Stimulated activated CD4-positive, alpha-beta T cell treated with anti-CD3 and anti-CD28 coated beads, TNF-alpha, amount 100 ng/mL, for 1 hour (primary cell): Measurements from ENCODE around the gene ATAD3B.
A peak's percentile ranks its signal among the peaks of the same experiment; 100 is the strongest.
"Not testable (repeated sequence)": the region's sequence is repeated elsewhere in the genome, so short reads cannot be mapped to it uniquely, and the experiment has no call there.

Experiments
- DNase-seq, 3 donors: peaks; one replicate each; pipeline ENCODE4 v3.0.0-alpha.2; 2020; ENCODE audit warnings: low read depth in 3 of 3, low spot score in 1 of 3

ATAD3B gene

DNA sequence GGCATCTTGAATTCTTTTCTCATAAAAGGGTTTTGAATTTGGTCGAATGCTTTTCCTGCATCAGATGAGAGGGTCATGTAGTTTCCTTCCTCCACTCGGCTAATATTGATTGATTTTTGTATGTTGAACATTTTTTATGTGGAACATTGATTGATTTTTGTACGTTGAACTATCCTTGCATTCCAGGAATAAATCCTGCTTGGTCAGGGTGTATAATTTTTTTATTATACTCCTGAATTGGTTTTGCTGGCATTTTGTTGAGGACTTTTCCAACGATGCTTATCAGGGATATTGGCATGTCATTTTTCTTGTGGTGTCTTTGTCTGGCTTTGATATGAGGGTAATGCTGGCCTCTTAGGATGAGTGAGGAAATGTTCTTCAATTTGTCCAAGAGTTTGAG is 60.4 kb downstream of the ATAD3B start:
- DNase-seq, result no peak

DNA sequence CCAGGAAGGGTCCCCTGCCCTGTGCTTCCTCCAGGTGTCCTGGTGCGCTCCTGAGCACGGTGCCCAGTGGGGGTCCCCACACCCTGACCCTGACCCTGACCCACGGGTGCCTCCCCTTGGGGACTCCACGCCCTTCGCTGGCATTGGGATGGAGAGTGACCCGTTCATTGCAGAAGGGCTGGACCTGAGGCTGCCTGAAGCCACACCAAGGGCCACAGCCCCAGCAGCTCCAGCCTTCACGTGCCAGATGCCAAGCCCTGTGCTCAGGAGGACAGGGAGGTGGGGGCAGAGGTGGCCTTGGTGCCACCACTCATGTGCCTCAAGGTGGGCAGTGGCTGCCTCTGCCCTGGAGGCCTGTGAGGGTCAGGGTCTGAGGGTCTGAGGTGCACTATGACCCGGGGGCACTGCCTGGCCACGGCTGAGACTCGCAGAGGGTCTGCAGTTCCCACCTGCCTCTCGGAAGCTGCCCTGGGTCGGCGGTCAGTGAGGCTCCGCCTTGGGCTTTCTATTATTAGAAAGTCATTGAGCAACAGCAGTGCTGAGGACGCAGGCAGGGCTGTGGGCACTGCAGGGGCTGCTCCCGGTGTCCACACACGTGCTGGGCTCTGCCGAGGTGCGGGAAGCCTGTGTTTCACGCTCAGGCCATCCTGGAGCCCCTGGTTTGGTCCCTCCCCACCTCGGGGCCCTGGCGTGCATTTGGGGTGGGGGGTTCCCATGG is 61.8 kb downstream of the ATAD3B start:
- not testable (repeated sequence) for DNase-seq

DNA sequence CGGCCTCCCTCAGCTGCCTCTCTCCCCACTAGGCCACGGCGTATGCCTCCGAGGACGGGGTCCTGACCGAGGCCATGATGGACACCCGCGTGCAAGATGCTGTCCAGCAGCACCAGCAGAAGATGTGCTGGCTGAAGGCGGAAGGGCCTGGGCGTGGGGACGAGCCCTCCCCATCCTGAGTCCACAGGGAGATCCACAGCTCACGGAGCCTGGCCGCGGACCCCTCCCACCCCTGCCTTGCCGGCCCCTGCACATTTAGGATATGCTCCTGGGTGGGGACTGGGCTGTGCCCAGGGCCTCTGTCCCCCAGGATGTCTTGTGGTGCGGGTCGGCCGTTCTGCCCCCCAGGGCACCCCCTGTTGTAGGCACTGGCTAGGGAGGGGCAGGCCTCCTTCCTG is 62.3 kb downstream of the ATAD3B start:
- not testable (repeated sequence) for DNase-seq

DNA sequence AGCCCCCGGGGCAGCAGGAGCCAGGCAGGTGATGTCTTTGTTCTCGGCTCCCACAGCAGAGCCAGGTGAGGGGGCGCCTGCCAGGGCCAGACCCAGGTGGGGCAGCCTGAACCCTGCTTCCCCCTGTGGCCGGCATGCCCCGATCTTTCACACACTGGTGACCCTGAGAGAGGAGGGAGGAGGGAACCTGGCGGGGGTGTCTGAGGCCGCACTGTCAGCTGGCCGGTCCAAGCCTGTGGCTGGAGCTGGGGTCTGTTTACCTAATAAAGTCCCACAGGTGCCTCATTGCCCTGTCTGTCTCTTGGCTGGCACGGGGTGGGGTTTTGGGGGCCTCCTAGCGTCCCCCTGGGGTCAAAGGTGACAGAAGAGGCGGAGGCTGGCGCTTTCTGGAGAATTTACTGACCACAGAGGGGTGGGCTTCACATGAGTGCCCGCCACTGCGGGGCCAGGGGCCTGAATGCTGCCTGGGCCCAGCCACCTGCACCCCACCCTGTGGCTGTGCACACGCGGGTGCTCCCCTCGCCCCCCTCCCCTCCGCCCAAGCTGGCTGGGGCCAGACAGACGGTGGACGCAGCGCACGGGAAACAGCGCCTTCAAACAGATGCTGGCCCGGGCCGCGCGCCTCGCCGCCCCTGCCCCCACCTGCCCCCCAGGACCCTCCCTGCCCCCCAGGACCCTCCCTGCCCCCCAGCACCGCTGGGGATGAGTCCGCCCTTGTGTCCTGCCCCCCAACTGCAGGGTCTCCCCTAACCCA is 63.0 kb downstream of the ATAD3B start:
- DNase-seq, result no peak

DNA sequence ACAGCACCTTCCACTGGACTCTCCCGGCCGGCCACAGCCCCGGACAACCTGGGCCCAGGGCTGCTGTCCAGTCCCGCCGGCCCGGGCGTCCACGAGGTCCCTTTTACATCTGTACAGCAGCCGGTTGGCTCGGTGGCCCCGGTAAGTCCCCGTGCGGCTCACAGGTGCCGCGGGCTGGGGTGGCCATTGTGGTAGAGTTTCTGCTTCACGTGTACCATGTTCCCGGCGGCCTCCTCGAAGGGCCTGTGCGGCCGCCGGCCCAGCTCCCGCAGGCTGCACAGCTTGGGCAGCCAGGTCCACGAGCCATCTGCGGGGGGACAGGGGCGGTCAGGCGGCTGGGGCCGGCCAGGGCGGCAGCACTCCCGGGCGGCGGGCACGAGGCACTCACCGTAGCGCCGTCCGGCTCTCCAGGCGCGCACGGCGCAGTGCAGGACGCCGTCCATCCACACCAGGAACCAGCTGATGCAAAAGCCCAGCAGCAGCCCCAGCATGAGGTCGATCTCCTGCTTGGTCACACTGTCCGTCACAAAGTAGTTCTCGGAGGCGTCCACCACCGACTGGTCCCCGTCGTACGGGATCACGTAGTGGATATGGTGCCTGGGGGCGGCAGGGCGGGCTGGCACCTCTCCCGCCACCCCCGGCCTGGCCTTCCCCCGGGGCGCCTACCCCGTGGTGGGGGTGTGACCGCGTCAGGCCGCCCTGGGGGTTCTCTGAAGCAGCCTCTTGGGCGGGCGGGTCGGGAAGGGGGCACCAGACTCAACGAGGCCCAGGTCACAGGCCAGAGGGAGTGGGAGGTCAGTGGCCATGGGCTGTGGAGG is 63.8 kb downstream of the ATAD3B start:
- no peak for DNase-seq

DNA sequence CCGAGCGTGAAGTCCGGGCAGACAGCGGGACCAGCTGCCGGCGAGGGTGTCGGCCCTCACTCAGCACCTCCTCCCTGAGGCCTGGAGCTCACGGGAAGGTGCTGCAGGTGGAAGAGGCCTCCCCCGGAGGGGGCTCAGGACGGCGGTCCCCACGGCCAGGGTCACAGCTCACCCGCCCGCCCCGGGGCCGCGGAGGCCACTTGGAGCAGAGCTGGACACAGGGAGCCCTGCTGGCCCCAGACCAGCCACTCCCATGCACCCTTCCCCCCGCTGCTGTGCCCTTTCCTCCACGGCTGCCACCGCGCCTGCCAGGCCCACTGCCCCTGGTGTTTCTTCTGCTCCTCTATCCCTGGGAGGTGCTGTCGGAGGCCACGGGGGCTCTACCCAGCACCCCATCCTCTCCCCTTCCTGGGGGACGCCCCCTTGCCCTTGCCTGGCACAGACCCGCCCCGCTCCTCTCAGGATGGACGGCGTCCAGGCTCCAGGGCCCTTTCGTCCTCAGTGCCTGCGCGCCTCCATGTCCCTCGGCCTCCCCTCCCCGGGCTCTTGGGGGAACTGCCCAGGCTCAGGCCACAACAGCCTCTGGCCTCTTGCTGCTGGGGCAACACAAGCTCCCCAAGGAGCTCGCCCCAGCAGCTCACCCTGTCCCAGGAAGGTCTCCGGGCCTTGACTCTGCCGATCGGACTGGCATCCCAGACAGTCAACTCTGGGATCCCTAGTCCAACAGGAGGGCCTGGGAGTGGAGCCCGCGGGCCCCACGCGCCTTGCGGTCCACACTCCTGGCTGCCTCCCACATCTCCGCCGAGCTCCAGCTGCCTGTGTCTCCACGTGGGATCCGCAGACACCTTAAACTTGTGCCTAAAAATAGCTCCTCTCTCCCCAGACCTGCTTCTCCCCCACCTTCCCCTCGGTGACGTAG is 64.7 kb downstream of the ATAD3B start:
- no peak for DNase-seq

DNA sequence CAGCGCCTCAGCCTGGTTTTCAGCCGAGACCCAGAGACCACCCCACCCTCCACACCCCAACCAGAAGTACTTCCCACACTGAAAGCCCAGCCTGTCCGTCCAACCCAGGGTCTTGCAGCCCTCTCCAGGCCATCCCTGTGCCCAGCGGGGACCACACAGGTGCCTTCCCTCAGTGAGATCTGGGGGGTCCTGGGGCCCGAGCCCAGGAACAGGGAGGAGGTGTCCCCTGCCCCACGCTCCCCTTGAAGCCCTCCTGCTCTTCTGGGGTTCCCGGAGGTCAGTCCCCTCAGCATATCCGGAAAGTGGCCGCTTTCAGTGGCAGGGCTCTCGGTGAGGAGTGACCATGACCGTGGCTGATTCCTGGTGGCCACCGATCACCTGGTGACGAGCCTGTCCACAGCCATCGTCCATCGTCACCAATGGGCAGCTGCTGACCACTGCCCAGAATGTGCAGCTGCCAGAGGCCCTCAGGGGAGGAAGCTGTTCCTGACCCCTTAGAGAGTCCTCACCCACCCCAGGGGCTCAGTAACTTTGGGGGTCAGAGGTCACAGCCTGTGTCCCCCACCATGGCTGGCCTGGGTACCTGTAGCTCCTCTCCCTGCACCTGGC is 65.5 kb downstream of the ATAD3B start:
- no peak for DNase-seq

DNA sequence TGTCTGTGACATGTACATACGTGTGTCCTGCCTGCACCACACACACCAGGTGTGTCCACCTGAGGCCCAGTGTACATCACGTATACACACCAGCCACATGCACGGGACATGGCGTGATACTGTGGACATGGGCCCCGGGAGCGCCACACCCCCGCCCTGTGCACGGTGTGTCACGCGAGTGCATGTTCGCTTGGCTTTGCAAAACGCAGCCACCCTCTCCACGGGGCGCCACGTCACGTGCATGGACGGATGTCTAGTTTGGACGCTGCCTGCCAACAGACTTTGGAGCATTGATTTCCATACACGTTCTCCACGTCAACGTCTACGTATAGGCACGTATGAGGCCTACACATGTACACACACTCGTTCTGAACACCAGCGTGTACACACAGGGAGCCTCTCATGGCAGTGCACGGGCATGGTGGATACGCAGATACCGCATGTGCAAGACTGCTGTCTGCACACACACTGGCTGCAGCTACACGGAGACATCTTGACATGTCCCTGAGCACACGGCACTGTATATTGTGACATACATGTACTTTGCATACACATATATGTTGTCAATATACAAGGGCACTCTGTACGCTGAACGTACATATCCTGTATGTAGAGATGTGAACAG is 66.2 kb downstream of the ATAD3B start:
- DNase-seq, result no peak

DNA sequence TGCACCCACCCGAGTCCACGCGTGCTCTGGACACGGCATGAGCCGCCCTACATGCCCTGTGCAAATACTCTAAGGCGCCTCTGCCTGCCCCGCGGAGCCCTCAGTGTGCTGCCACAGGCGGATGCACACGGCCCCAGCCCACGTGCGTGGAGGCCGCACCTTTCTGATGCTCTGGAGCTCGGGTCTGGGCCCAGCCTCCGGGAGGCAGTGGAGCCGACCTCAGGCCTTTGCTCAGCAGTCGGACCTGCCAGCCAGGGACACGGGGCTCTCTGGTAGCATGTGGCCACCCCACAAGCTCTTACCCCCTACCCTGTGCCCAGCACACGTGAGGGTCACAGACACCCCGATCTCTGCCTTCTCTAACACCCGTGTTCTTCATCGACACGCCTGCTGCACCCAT is 66.8 kb downstream of the ATAD3B start:
- DNase-seq, result no peak

DNA sequence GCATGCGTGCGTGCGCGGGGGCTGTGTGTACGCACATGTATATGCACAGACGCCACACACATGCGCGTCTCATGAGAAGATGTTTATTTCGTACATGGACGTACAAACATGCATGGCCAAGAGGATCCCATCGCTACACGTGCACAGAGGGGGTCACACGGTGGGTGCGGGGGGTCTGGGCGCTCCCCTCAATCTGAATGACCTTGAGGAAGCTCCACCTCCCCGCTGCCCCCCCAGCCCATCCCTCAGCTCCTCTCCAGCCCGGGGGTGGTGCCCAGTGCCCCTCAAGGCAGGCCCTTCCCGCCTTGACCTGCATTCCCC is 67.4 kb downstream of the ATAD3B start:
- no peak for DNase-seq

DNA sequence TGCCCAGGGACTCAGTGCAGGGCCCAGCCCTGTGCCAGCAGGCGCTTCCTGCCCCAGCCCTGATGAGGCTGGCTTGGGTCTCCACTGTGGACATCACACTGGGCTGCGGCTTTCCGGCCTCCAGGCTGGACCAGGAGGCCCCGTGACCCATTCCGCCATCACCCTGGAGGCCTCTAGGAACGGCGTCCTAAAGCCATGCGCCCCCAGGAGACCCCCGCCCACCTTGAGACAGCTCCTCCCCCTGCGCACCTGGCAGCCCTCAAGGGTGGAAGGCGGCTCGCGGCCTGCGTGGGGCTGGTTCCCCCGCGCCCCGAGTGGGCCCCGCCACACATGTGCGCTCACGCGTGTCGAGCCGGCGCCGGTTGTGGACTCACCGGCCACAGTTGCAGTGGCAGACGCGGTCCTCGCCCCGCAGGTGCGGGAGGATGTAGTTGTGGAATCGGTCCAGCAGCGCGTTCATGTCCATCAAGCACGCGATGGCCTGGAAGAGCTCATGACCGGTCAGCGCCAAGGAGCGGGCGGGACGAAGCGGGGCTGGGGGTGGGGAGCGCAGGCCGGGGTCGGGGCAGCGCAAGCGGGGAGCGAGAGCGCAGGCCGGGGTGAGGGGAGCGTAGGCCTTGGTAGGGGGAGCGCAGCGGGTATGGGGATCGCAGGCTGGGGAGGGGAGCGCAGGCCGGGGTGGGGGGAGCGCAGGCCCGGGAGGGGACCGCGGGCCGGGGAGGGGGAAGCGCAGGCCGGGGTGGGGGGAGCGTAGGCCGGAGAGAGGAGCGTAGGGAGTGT is 67.9 kb downstream of the ATAD3B start:
- DNase-seq, result no peak

DNA sequence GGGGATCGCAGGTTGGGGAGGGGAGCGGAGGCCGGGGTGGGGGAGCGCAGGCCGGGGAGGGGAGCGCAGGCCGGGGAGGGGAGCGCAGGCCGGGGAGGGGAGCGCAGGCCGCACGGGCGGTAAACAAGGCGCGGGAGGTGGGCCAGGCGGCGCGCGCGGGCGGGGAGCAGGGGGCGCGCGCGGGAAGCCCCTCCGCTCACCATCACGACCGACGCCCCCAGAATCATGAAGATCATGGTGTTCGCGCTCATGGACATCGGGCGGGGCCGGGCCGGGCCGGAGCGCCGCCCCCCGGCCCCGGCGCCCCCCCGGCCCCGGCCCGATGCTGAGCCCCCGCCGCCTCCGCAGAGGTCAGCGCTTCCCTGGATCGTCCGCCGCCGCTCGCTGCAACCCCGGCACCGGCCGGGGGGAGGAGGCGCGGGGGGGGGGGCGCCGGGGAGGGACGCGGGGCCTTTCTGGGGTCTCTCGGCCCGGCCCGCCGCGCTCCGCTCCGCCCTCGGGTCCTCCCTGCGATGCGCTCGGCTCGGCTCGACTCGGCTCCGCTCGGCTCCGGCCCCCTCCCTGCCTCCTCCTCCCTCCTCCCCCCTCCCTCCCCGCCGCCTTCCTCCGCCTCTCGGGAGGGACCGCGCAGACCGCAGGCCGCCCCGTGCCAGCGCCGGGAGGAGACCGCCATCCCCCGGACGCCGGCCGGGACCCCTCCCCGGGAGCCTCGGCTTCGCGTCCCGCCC is 68.7 kb downstream of the ATAD3B start, which contains the start of gene TMEM240:
TSS of gene TMEM240 (minus strand) at position 535 of the 728 bp plus-strand sequence. CDS start at position 257, 278 bp downstream.
- peak in 2 of 3 donors; percentile 31 to 38 for DNase-seq

DNA sequence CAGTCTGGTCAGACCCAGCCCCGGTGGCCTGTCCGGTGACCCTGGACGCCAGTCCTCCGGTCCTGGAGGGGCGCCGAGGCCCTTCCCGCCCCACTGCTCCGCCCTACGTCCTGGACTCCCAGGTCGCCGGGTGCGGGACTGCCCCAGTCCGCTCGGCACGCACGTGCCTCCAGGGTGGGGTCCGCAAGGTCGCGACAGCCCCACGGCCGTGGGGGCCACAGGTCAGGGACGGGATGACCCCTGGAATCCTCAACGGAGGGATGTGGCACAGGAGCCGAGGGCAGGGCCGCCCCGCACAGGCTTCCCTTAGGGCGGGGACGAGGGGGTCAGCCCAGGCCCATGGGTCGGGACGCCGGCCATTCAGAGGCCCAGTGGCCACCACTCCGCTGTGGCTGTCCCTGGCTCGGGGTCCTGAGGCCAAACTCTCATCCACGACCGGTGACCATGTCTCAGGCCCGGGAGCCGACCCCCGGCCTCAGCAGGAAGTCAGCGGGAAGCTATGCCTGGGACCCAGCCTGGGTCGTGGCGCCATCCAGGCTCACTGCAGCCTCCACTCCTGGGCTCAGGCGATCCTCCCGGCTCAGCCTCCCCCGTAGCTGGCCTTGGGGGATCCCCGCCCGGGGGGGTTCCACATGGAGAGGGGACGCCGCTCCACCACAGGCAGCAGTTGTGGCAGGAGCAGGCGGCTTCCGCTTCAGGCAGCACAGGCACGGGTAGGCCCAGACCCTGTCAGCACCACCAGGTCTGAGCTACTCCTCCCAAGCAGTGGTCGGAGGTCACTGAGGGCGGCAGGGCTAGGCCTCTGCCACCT is 69.5 kb downstream of the ATAD3B start:
- no peak for DNase-seq

DNA sequence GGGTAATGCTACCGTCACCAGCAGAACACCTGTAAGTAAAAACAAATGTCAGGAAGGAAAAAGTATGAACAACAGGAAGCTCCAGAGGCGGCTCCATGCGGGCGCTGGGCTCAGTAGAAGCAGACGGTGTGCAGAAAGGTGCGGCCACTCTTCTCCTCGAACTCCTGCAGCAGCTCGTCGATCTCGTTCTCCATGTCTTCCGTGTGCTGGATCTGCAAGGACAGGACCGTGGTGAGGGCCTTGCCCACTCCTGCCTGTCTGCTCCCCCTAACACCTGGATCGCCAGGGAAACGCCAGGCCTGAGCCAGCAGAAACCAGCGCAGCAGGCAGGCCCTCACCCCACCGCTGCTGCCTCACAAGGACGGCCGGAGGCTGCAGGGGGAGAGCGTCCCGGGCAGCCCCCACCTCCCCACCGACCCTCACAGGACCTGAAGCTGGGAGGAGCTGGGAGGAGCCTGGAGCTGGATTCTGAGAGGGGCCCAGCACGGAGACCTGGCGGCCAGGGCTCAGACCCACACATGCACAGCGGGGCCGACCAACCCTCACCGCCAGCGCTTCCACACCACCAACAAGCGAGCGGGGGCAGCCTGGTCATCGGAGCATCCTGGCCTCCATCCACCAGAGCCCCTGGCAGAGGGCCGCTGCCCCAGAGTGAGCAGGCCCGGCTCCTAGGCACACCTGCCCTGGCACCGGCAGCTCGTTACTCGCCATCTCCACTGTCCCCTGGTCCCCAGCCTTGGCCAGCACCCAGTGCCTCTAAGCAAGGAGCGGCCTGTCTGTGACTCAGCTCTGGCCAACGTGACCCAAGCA is 70.6 kb downstream of the ATAD3B start:
- DNase-seq, result no peak

DNA sequence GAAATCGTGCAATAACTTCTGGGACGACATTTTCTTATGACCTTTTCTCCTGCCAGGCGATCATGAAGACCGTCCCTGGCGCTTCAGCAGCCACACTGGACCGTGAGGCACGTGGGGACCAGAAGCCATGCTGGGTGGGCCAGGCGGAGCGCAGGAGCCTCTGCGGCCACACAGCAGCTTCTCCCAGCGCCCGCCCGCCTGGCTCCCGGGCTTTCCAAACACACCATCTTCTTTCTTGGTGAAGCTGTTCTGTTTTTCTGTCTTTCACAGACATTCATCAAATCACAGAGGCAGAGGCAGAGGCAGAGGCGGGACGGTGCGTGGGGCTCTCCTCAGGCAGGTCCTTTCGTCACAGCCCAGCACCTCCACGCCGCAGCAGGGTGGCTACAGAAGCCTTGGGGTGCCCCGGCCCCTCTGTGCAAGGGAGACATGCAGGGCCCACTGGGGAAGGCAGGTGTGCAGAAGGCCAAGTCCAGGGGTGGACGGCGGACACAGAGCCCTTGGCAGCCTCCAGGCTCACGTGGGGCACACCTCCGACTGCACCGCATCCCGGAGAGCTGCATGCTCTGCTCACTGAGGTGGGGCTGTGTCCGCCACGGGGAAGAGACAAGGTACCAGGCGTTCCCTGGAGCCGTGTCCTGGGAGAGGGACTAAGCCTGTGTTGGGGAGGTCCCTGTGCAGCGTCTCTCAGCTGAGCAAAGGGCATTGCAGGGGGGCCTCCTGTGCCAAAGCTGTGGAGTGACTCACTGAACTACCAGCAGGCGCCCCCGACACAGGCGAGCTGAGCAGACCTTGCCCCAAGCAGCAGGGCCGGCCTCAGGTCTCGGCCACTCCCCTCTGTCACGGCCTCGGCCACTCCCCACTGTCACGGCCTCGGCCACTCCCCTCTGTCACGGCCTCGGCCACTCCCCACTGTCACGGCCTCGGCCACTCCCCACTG is 71.5 kb downstream of the ATAD3B start:
- no peak for DNase-seq

DNA sequence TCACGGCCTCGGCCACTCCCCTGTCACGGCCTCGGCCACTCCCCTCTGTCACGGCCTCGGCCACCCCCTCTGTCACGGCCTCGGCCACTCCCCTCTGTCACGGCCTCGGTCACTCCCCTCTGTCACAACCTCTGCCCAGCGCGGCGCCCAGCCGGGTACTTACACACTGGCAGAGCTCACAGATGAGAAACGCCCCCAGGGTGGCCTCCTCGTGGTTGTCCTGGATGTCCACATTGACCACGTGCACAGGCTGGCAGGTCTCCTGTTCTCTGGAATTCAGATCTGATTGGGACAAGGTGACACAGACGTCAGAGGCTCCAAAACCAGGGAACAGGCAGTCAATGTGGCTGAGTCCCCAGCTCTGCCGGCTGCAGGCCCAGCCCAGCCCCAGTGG is 72.1 kb downstream of the ATAD3B start:
- DNase-seq, result no peak
